Measurements from ENCODE around the gene WWTR1.

Gene WWTR1

GRCh38 chr3:149552700-149553099 is 105.1 kb downstream of the WWTR1 start:
- peaks cover 2% of the 10 kb centered on the region for H3K27me3 ChIP-seq (ENCODE audit: insufficient read depth, poor library complexity, severe bottlenecking)
- no peak overlapping the region for H3K27ac ChIP-seq (replicated peaks)
- no peak for TF ChIP-seq REST (IDR thresholded peaks at IDR 0.05; ENCODE audit: insufficient replicate concordance, low read depth)
- no peak for TF ChIP-seq GABPA (IDR thresholded peaks at IDR 0.05; ENCODE audit: low read depth)
- no peak for TF ChIP-seq POLR2AphosphoS5 (IDR thresholded peaks at IDR 0.05; ENCODE audit: low read depth)
- TF ChIP-seq SPI1 (IDR thresholded peaks at IDR 0.05; ENCODE audit: borderline replicate concordance, low read depth): no peak
- TF ChIP-seq CTCF (IDR thresholded peaks at IDR 0.05; ENCODE audit: insufficient read depth, low read length): no peak
- no peak overlapping the region for H3K4me3 ChIP-seq (replicated peaks; ENCODE audit: insufficient read depth, low read length)
- DNase-seq (ENCODE audit: low read depth in 1 of 2, low spot score in 1 of 2): no peak

DNA sequence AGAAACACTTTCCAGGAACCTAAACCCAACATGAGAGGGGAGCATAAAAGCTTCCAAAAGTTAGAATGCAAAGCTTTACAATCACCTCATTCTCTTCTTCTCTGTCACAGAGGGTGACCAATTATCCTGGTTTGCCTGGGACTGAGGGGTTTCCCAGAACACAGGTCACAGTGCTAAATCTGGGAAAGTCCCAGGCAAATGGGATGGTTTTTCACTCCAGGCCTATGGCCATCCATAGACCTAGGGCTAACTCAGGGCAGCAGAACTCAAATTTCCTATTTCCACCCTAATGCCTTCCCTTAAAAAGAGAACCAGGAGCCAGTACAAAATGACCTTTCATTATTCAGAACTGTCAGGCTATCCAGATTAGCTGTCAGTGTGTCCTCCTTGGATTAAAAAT is 106.3 kb downstream of the WWTR1 start:
- no peak for DNase-seq (ENCODE audit: low read depth in 1 of 2, low spot score in 1 of 2)
- no peak overlapping the region for H3K4me3 ChIP-seq (replicated peaks; ENCODE audit: insufficient read depth, low read length)
- no peak overlapping the region for H3K27ac ChIP-seq (replicated peaks)
- H3K27me3 ChIP-seq (ENCODE audit: insufficient read depth, poor library complexity, severe bottlenecking): peaks cover 2% of the 10 kb centered on the region
- TF ChIP-seq POLR2AphosphoS5 (IDR thresholded peaks at IDR 0.05; ENCODE audit: low read depth) (no peak), GABPA (IDR thresholded peaks at IDR 0.05; ENCODE audit: low read depth) (no peak), REST (IDR thresholded peaks at IDR 0.05; ENCODE audit: insufficient replicate concordance, low read depth) (no peak), SPI1 (IDR thresholded peaks at IDR 0.05; ENCODE audit: borderline replicate concordance, low read depth) (no peak), CTCF (IDR thresholded peaks at IDR 0.05; ENCODE audit: insufficient read depth, low read length) (no peak)

DNA sequence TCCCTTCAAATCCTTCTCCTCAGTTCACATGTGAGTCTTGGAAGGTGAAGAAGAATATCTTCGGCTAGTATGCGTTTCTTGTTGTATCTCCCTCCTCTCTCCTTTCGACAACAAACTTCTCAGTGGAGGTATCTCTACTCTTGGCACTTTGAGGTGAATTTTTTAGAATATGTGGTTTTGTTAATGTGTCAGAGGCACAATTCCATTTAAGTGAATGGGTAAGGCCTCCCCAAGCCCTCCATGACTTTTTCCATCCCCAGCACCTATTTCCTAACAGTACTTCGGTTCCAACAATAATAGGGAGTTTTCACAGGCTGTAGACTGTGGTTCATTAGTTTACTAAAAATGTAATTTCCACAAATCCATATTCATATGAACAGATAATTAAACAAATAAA is 109.2 kb downstream of the WWTR1 start:
- no peak for TF ChIP-seq CTCF (IDR thresholded peaks at IDR 0.05; ENCODE audit: insufficient read depth, low read length)
- no peak for TF ChIP-seq GABPA (IDR thresholded peaks at IDR 0.05; ENCODE audit: low read depth)

GRCh38 chr3:149547954-149548668 is 109.7 kb downstream of the WWTR1 start:
- no peak for DNase-seq (ENCODE audit: low read depth in 1 of 2, low spot score in 1 of 2)
- H3K27me3 ChIP-seq (ENCODE audit: insufficient read depth, poor library complexity, severe bottlenecking): peaks cover 6% of the 10 kb centered on the region
- no peak for TF ChIP-seq GABPA (IDR thresholded peaks at IDR 0.05; ENCODE audit: low read depth)
- TF ChIP-seq REST (IDR thresholded peaks at IDR 0.05; ENCODE audit: insufficient replicate concordance, low read depth): no peak
- TF ChIP-seq SPI1 (IDR thresholded peaks at IDR 0.05; ENCODE audit: borderline replicate concordance, low read depth): no peak
- no peak overlapping the region for H3K4me3 ChIP-seq (replicated peaks; ENCODE audit: insufficient read depth, low read length)
- H3K27ac ChIP-seq (replicated peaks): no peak overlapping the region

More for the DNA sequence above, 109.2 kb downstream of the WWTR1 start:
- no peak overlapping the region for H3K4me3 ChIP-seq (replicated peaks; ENCODE audit: insufficient read depth, low read length)
- no peak overlapping the region for H3K27ac ChIP-seq (replicated peaks)
- DNase-seq (ENCODE audit: low read depth in 1 of 2, low spot score in 1 of 2): no peak
- H3K27me3 ChIP-seq (ENCODE audit: insufficient read depth, poor library complexity, severe bottlenecking): peaks cover 6% of the 10 kb centered on the region

Data from HL-60 (cell line).